SK-N-SH (cell line): ENCODE measurements around the gene MPP4. TPM values are rescaled to one million over a fixed set of nuclear protein-coding genes. Genes with fewer than 3 reads are reported as not detected.

ENCODE experiments used
- ELF1 ChIP-seq: IDR thresholded peaks from 2 replicates; pipeline ENCODE4 v1.4.0; 2012
- EP300 ChIP-seq, 2 experiments: IDR thresholded peaks; 2 replicates each; pipeline versions ENCODE4 v1.4.0 to v1.6.1; 2012; ENCODE audit warnings: borderline replicate concordance in 1 of 2, low read depth in 1 of 2, low read length in 1 of 2
- FOXM1 ChIP-seq: IDR thresholded peaks from 2 replicates; pipeline ENCODE4 v1.4.0; 2012; ENCODE audit warnings: low read depth, mild to moderate bottlenecking
- GABPA ChIP-seq: IDR thresholded peaks from 2 replicates; pipeline ENCODE4 v1.4.0; 2012; ENCODE audit warnings: low read depth, mild to moderate bottlenecking
- GATA2 ChIP-seq: sonication (generic); formaldehyde crosslinking; IDR thresholded peaks from 2 replicates; pipeline ENCODE4 v1.5.0; 2020; ENCODE audit warnings: mild to moderate bottlenecking, missing genetic modification reagents
- JUND ChIP-seq: IDR thresholded peaks from 2 replicates; pipeline ENCODE4 v1.4.0; 2012
- MEF2A ChIP-seq: IDR thresholded peaks from 2 replicates; pipeline ENCODE4 v1.4.0; 2012; ENCODE audit warnings: low read depth, borderline replicate concordance
- MXI1 ChIP-seq: IDR thresholded peaks from 2 replicates; pipeline ENCODE4 v1.6.1; 2012; ENCODE audit warnings: mild to moderate bottlenecking, low read depth, low read length, improper control_type of control experiment
- NFIC ChIP-seq: IDR thresholded peaks from 2 replicates; pipeline ENCODE4 v1.4.0; 2012; ENCODE audit warnings: borderline replicate concordance
- NRF1 ChIP-seq: IDR thresholded peaks from 2 replicates; pipeline ENCODE4 v1.6.1; 2012; ENCODE audit warnings: low read depth, mild to moderate bottlenecking, low read length
- POLR2AphosphoS5 ChIP-seq: IDR thresholded peaks from 2 replicates; pipeline ENCODE4 v1.6.1; 2012; ENCODE audit warnings: low read depth, low read length
- RAD21 ChIP-seq: IDR thresholded peaks from 2 replicates; pipeline ENCODE4 v1.6.1; 2012; ENCODE audit warnings: mild to moderate bottlenecking, low read length
- RCOR1 ChIP-seq: fragments of 150-350 bp; IDR thresholded peaks from 2 replicates; pipeline ENCODE4 v1.6.1; 2017; ENCODE audit warnings: antibody characterized with exemption, low read length
- RFX5 ChIP-seq: IDR thresholded peaks from 2 replicates; pipeline ENCODE4 v1.6.1; 2012; ENCODE audit warnings: mild to moderate bottlenecking, improper control_type of control experiment, low read length
- RXRA ChIP-seq: IDR thresholded peaks from 2 replicates; pipeline ENCODE4 v1.4.0; 2012; ENCODE audit warnings: low read depth, mild to moderate bottlenecking, borderline replicate concordance
- SIN3A ChIP-seq: IDR thresholded peaks from 2 replicates; pipeline ENCODE4 v1.6.1; 2012; ENCODE audit warnings: low read depth, mild to moderate bottlenecking, low read length, moderate library complexity, borderline replicate concordance
- TAF1 ChIP-seq: IDR thresholded peaks from 2 replicates; pipeline ENCODE4 v1.6.1; 2012; ENCODE audit warnings: low read depth, mild to moderate bottlenecking, low read length, moderate library complexity, borderline replicate concordance
- TEAD4 ChIP-seq: IDR thresholded peaks from 2 replicates; pipeline ENCODE4 v1.4.0; 2012; ENCODE audit warnings: mild to moderate bottlenecking, borderline replicate concordance; ENCODE audit not compliant: insufficient read depth
- YY1 ChIP-seq: IDR thresholded peaks from 2 replicates; pipeline ENCODE4 v1.4.0; 2012; ENCODE audit warnings: low read depth, mild to moderate bottlenecking
- polyA plus RNA-seq, 3 experiments: library from polyadenylated mRNA; depleted of rRNA; stranded (reverse); fragments of >200 nt; gene quantifications; 2 replicates each; pipeline ENCODE4 v1.2.3, GENCODE V29; 2012
- TF ChIP-seq, protein P1 (sequence below): fragments of 150-350 bp; IDR thresholded peaks from 2 replicates; pipeline ENCODE4 v1.6.1; 2017; ENCODE audit warnings: antibody characterized with exemption, low read length, low read depth, borderline replicate concordance
- TF ChIP-seq, protein P2 (sequence below): IDR thresholded peaks from 2 replicates; pipeline ENCODE4; 2012
- TF ChIP-seq, protein P3 (sequence below): fragments of 200-600 bp; sonication (generic); IDR thresholded peaks from 2 replicates; pipeline ENCODE4 v1.6.1; 2017; ENCODE audit warnings: antibody characterized with exemption, mild to moderate bottlenecking, moderate library complexity
- TF ChIP-seq, protein P4 (sequence below): IDR thresholded peaks from 2 replicates; pipeline ENCODE4 v1.4.0; 2012; ENCODE audit warnings: low read depth
- TF ChIP-seq, protein P5 (sequence below): fragments of 150-350 bp; IDR thresholded peaks from 2 replicates; pipeline ENCODE4 v1.6.1; 2016; ENCODE audit warnings: mild to moderate bottlenecking, low read depth, low read length
- TF ChIP-seq, protein P6 (sequence below): IDR thresholded peaks from 2 replicates; pipeline ENCODE4 v1.4.0; 2012; ENCODE audit warnings: low read depth, borderline replicate concordance

MPP4 gene
- polyA plus RNA-seq, 1 of the 3 experiments (the other 2 are of a cell fraction) = 24.4 TPM

DNA sequence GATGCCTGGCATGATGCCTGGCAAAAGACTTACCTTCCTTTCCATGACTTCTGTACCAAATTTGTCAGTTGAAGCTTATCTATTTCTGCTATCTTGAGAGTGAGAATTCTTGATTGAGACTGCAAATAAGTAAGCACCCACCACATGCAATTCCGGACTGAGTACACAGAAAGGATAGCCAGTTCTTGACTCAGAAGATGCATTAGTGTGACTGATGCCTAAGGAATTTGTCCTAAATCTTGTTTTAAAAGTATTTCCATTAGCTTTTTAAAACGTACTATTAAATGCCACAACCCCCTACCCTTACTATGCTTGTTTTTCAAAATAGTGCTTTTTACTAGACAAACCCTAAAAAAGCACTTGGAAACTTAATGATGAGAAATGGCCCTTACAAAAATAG lies 545 bp downstream of the MPP4 start (continued):
- TF ChIP-seq JUND (peak; percentile 90), GATA2 (CRISPR knock-in tag) (no peak), RFX5 (no peak), RAD21 (no peak), NFIC (peak; percentile 84), YY1 (peak; percentile 41; the same call in 1 of the 2 replicates), FOXM1 (peak; percentile 90), TAF1 (no peak), MXI1 (no peak), NRF1 (no peak), MEF2A (peak; percentile 64; the same call in 1 of the 2 replicates), POLR2AphosphoS5 (peak; percentile 52; the same call in 1 of the 2 replicates), GABPA (peak; percentile 18; the same call in 1 of the 2 replicates), TEAD4 (peak; percentile 95), SIN3A (peak; percentile 49; the same call in 1 of the 2 replicates), ELF1 (no peak), RCOR1 (no peak), EP300 (IDR thresholded peaks at IDR 0.05; ENCODE audit: borderline replicate concordance in 1 of 2, low read depth in 1 of 2, low read length in 1 of 2) (peak in 1 of 2 experiments; percentile 96; a peak in 3 of 4 replicates), RXRA (peak; percentile 76)
- TF ChIP-seq, protein P1, sequence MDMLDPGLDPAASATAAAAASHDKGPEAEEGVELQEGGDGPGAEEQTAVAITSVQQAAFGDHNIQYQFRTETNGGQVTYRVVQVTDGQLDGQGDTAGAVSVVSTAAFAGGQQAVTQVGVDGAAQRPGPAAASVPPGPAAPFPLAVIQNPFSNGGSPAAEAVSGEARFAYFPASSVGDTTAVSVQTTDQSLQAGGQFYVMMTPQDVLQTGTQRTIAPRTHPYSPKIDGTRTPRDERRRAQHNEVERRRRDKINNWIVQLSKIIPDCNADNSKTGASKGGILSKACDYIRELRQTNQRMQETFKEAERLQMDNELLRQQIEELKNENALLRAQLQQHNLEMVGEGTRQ = no peak
- TF ChIP-seq, protein P2, sequence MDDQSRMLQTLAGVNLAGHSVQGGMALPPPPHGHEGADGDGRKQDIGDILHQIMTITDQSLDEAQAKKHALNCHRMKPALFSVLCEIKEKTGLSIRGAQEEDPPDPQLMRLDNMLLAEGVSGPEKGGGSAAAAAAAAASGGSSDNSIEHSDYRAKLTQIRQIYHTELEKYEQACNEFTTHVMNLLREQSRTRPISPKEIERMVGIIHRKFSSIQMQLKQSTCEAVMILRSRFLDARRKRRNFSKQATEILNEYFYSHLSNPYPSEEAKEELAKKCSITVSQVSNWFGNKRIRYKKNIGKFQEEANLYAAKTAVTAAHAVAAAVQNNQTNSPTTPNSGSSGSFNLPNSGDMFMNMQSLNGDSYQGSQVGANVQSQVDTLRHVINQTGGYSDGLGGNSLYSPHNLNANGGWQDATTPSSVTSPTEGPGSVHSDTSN = peak; percentile 82; the same call in 1 of the 2 replicates
- TF ChIP-seq, protein P3, sequence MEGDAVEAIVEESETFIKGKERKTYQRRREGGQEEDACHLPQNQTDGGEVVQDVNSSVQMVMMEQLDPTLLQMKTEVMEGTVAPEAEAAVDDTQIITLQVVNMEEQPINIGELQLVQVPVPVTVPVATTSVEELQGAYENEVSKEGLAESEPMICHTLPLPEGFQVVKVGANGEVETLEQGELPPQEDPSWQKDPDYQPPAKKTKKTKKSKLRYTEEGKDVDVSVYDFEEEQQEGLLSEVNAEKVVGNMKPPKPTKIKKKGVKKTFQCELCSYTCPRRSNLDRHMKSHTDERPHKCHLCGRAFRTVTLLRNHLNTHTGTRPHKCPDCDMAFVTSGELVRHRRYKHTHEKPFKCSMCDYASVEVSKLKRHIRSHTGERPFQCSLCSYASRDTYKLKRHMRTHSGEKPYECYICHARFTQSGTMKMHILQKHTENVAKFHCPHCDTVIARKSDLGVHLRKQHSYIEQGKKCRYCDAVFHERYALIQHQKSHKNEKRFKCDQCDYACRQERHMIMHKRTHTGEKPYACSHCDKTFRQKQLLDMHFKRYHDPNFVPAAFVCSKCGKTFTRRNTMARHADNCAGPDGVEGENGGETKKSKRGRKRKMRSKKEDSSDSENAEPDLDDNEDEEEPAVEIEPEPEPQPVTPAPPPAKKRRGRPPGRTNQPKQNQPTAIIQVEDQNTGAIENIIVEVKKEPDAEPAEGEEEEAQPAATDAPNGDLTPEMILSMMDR = no peak
- TF ChIP-seq, protein P4, sequence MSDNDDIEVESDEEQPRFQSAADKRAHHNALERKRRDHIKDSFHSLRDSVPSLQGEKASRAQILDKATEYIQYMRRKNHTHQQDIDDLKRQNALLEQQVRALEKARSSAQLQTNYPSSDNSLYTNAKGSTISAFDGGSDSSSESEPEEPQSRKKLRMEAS = peak; percentile 65
- TF ChIP-seq, protein P5, sequence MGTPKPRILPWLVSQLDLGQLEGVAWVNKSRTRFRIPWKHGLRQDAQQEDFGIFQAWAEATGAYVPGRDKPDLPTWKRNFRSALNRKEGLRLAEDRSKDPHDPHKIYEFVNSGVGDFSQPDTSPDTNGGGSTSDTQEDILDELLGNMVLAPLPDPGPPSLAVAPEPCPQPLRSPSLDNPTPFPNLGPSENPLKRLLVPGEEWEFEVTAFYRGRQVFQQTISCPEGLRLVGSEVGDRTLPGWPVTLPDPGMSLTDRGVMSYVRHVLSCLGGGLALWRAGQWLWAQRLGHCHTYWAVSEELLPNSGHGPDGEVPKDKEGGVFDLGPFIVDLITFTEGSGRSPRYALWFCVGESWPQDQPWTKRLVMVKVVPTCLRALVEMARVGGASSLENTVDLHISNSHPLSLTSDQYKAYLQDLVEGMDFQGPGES = no peak
- TF ChIP-seq, protein P6, sequence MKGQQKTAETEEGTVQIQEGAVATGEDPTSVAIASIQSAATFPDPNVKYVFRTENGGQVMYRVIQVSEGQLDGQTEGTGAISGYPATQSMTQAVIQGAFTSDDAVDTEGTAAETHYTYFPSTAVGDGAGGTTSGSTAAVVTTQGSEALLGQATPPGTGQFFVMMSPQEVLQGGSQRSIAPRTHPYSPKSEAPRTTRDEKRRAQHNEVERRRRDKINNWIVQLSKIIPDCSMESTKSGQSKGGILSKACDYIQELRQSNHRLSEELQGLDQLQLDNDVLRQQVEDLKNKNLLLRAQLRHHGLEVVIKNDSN = no peak
